ENCODE results near the gene PRIMA1. TPM values are rescaled to one million over a fixed set of nuclear protein-coding genes. Genes with fewer than 3 reads are reported as not detected.

PRIMA1 gene
- total RNA-seq, 1 donor from 2014 or later, result 1.9 TPM

GRCh38 chr14:93712079-93712837 lies 76.0 kb downstream of the PRIMA1 start:
- Histone ChIP-seq H3K4me1 (no peaks in the 10 kb centered on the region), H3K4me3 (no peak overlapping the region), H3K27ac (no peak overlapping the region), H3K36me3 (no peaks in the 10 kb centered on the region), H3K9me3 (no peaks in the 10 kb centered on the region), H3K27me3 (peaks cover 4% of the 10 kb centered on the region)
- no peak for DNase-seq
- intact Hi-C loops (cut with DNase I), result no loop called here
- no peak for TF ChIP-seq CTCF (IDR thresholded peaks at IDR 0.05)
- no peak for ATAC-seq

DNA sequence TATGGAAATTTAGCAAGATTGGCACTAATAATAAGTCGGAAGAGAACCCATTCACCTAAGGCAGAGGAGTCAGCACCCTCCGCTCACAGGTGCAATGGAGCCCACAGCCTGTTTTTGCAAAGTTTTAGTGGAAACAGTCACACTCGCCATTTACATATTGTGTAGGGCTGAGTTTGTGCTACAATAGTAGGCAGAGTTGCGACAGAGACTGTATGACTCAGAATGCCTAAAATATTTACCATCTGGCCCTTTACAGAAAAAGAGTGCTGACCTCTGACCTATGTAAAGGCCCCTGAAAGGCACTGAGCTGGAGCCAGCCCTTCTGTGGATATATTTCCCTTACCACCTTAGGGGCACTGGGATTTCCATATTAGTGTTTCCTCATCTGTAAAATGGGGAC lies 79.0 kb downstream of the PRIMA1 start:
- H3K27me3 ChIP-seq, result no peaks in the 10 kb centered on the region
- H3K36me3 ChIP-seq, result no peaks in the 10 kb centered on the region
- no peak overlapping the region for H3K4me3 ChIP-seq
- no peak for DNase-seq
- no peak for TF ChIP-seq CTCF (IDR thresholded peaks at IDR 0.05)
- no peaks in the 10 kb centered on the region for H3K4me1 ChIP-seq
- no peak overlapping the region for H3K27ac ChIP-seq
- ATAC-seq, result no peak
- intact Hi-C loops (cut with DNase I), result no loop called here
- H3K9me3 ChIP-seq, result no peaks in the 10 kb centered on the region

DNA sequence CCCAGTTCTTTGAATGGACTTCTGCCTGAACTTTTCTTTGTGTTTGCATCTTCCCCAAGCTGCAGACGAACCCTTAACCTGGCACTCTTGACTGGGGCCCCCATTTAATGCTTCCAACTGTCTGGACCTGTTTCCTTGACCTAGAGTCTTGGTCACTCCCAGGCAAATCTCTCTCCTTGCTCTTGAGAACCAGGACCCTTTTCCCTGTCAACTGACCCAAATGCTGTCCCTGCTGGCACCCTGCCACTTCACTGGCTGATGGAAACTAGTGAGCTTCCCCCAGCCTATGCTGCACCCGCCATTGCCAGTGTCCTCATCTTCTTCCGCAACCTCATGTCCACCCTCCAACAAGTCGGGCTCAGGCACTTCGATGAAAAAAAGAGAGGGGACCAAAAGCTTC lies 79.5 kb downstream of the PRIMA1 start:
- Histone ChIP-seq H3K36me3 (no peaks in the 10 kb centered on the region), H3K27ac (no peak overlapping the region), H3K4me1 (no peaks in the 10 kb centered on the region), H3K9me3 (no peaks in the 10 kb centered on the region), H3K4me3 (no peak overlapping the region), H3K27me3 (no peaks in the 10 kb centered on the region)
- TF ChIP-seq CTCF (IDR thresholded peaks at IDR 0.05), result no peak
- intact Hi-C loops (cut with DNase I), result no loop called here
- DNase-seq (no peak), ATAC-seq (no peak)

DNA sequence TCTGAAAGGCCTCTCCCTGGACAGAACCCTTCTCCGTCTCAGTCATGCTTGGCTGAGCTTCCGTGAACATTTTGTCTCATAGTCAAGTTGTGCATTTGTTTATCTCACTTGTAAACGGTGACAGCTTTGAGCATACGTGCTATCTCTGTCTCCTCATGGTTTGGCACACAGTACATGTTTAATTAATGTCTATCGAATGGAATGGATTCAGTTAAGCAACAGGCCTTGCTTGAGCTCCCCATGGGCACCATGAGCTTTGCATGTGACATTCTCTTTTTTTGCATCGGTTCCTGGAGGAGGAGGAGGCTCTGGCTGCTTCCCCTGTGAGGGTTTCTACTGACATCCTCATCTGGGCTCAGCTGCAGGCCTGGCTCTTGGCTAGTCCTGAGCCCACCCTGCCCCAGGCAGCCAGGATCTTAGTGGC lies 80.0 kb downstream of the PRIMA1 start:
- TF ChIP-seq CTCF (IDR thresholded peaks at IDR 0.05), result no peak
- H3K27ac ChIP-seq, result no peak overlapping the region
- intact Hi-C loops (cut with DNase I), result no loop called here

GRCh38 chr14:93707475-93707874 lies 80.8 kb downstream of the PRIMA1 start:
- Histone ChIP-seq H3K27ac (no peak overlapping the region), H3K27me3 (no peaks in the 10 kb centered on the region), H3K9me3 (no peaks in the 10 kb centered on the region), H3K36me3 (no peaks in the 10 kb centered on the region), H3K4me1 (no peaks in the 10 kb centered on the region), H3K4me3 (no peak overlapping the region)
- no peak for TF ChIP-seq CTCF (IDR thresholded peaks at IDR 0.05)
- no peak for DNase-seq
- no peak for ATAC-seq
- intact Hi-C loops (cut with DNase I), result no loop called here

More for the DNA sequence above, 80.0 kb downstream of the PRIMA1 start:
- Histone ChIP-seq H3K9me3 (no peaks in the 10 kb centered on the region), H3K27me3 (no peaks in the 10 kb centered on the region), H3K4me3 (no peak overlapping the region), H3K36me3 (no peaks in the 10 kb centered on the region), H3K4me1 (no peaks in the 10 kb centered on the region)
- ATAC-seq, result no peak
- no peak for DNase-seq
